ENCODE data around the gene CNTNAP3. TPM values are rescaled to one million over a fixed set of nuclear protein-coding genes. Genes with fewer than 3 reads are reported as not detected.
A peak's percentile ranks its signal among the peaks of the same experiment; 100 is the strongest.
"Not testable (repeated sequence)": the region's sequence is repeated elsewhere in the genome, so short reads cannot be mapped to it uniquely, and the experiment has no call there.

The CNTNAP3 gene
- total RNA-seq (2013): 0.06 TPM
- polyA plus RNA-seq: under 1 TPM in 1 of 3 donors, not detected in 2; 0.03 TPM
- not detected in 2 replicates for polyA minus RNA-seq
- 0 to 3.6 (median 0.10) reads per million in 11 experiments for total RNA-seq

DNA sequence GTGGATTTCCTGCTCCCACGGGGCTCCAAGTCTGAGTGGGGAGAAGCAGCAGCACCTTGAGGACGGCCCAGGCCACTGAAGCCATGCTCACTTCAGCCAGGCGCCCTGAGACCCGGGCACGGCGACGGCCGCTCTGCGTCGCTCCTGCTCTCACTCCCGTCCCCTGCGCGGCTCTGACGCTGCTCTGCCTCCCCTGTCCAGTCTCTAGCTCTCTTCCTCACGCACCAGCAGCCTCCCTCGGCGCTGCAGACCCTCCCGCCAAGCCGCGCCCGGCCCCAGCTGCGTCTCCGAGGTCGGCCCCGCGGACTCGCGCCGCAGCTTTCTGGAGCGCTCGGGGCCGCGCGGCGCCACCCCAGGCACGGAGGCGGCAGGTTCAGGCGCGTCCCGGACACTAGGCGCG, at the start of gene CNTNAP3:
Gene CNTNAP3, minus strand, starts transcription at position 188 of the 400 bp plus-strand sequence. Its CDS starts 103 bp downstream, at position 85.
- WGBS (ENCODE audit: insufficient coverage): no CpG with 5 or more reads among the region's 42 CpGs
- H3K4me1 Mint-ChIP-seq: not testable (repeated sequence)

DNA sequence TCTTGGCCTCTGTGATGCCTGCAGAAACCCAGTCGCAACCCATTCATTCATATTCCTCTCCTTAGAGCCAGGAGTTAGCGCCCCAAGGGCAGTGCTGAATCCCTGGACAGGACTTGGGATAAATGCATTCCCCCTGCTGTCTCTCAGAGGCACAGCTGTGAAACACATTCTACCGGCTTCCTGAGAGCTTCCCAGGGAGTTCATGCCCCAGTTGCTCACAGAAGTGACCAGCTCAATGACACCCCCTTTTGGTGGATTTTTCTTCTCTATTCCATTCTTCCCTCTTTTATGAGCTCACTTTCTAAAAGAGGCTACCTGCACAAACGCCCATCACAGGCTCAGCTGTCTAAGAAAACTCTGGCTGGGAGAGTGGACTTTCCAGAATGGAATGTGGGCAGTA, 8.0 kb downstream of the CNTNAP3 start:
- H4K20me1 ChIP-seq (ENCODE audit: insufficient read depth, low read length); DNase-seq; H3K4me3 Mint-ChIP-seq; H3K27ac ChIP-seq (ENCODE audit: low read depth in 1 of 2, low read length in 2 of 2); H3K4me2 ChIP-seq (replicated peaks; ENCODE audit: extremely low read depth, low read length, poor library complexity, severe bottlenecking); H3K4me1 ChIP-seq (ENCODE audit: control insufficient read depth in 1 of 2, insufficient read depth in 2 of 2, low read length in 2 of 2); H3K36me3 Mint-ChIP-seq; H3K4me1 Mint-ChIP-seq; H3K9me3 Mint-ChIP-seq; H3K79me2 ChIP-seq (ENCODE audit: insufficient read depth, low read length); H3K4me3 ChIP-seq (replicated peaks in 1 of 3; ENCODE audit: low read depth in 2 of 3, low read length in 3 of 3); H3K9me3 ChIP-seq (replicated peaks in 1 of 2; ENCODE audit: control insufficient read depth in 1 of 2, insufficient read depth in 1 of 2, low read length in 2 of 2); H3K27me3 ChIP-seq (ENCODE audit: control insufficient read depth in 2 of 2, insufficient read depth in 2 of 2, low read length in 2 of 2); intact Hi-C loops (cut with micrococcal nuclease); H2AFZ ChIP-seq (ENCODE audit: insufficient read depth, low read depth, low read length, poor library complexity, severe bottlenecking); H3K36me3 ChIP-seq (replicated peaks in 1 of 2; ENCODE audit: control insufficient read depth in 1 of 2, insufficient read depth in 2 of 2, low read length in 2 of 2); H3K27ac Mint-ChIP-seq; H3K27me3 Mint-ChIP-seq (ENCODE audit: low read depth in 3 of 3); H3K9ac ChIP-seq (ENCODE audit: insufficient read depth, low read length, poor library complexity, severe bottlenecking): not testable (repeated sequence)
- no CpG with 5 or more reads among the region's 4 CpGs for WGBS (ENCODE audit: insufficient coverage)

More for the DNA sequence above, at the start of gene CNTNAP3:
- H3K27ac ChIP-seq (ENCODE audit: low read depth in 1 of 2, low read length in 2 of 2); H3K4me1 ChIP-seq (ENCODE audit: control insufficient read depth in 1 of 2, insufficient read depth in 2 of 2, low read length in 2 of 2); H2AFZ ChIP-seq (ENCODE audit: insufficient read depth, low read depth, low read length, poor library complexity, severe bottlenecking); H3K36me3 ChIP-seq (replicated peaks in 1 of 2; ENCODE audit: control insufficient read depth in 1 of 2, insufficient read depth in 2 of 2, low read length in 2 of 2); H3K9me3 Mint-ChIP-seq; H3K27me3 Mint-ChIP-seq (ENCODE audit: low read depth in 3 of 3); H3K27ac Mint-ChIP-seq; H3K9ac ChIP-seq (ENCODE audit: insufficient read depth, low read length, poor library complexity, severe bottlenecking); intact Hi-C loops (cut with micrococcal nuclease); H3K79me2 ChIP-seq (ENCODE audit: insufficient read depth, low read length); H4K20me1 ChIP-seq (ENCODE audit: insufficient read depth, low read length); H3K9me3 ChIP-seq (replicated peaks in 1 of 2; ENCODE audit: control insufficient read depth in 1 of 2, insufficient read depth in 1 of 2, low read length in 2 of 2); H3K4me3 ChIP-seq (replicated peaks in 1 of 3; ENCODE audit: low read depth in 2 of 3, low read length in 3 of 3); H3K36me3 Mint-ChIP-seq; H3K27me3 ChIP-seq (ENCODE audit: control insufficient read depth in 2 of 2, insufficient read depth in 2 of 2, low read length in 2 of 2); DNase-seq; H3K4me2 ChIP-seq (replicated peaks; ENCODE audit: extremely low read depth, low read length, poor library complexity, severe bottlenecking): not testable (repeated sequence)
- peak within 1 kb of the TSS in 1 of 2 donors; percentile 31 for H3K4me3 Mint-ChIP-seq

GRCh38 chr9:39242513-39242912, 45.5 kb downstream of the CNTNAP3 start:
- H3K9ac ChIP-seq (ENCODE audit: insufficient read depth, low read length, poor library complexity, severe bottlenecking); H3K9me3 ChIP-seq (replicated peaks in 1 of 2; ENCODE audit: control insufficient read depth in 1 of 2, insufficient read depth in 1 of 2, low read length in 2 of 2); H3K9me3 Mint-ChIP-seq; H2AFZ ChIP-seq (ENCODE audit: insufficient read depth, low read depth, low read length, poor library complexity, severe bottlenecking); H3K36me3 Mint-ChIP-seq; H3K27me3 Mint-ChIP-seq (ENCODE audit: low read depth in 3 of 3); H3K27ac Mint-ChIP-seq; H3K79me2 ChIP-seq (ENCODE audit: insufficient read depth, low read length); DNase-seq; H3K4me3 ChIP-seq (replicated peaks in 1 of 3; ENCODE audit: low read depth in 2 of 3, low read length in 3 of 3); H3K4me3 Mint-ChIP-seq; H3K27ac ChIP-seq (ENCODE audit: low read depth in 1 of 2, low read length in 2 of 2); intact Hi-C loops (cut with micrococcal nuclease); H3K27me3 ChIP-seq (ENCODE audit: control insufficient read depth in 2 of 2, insufficient read depth in 2 of 2, low read length in 2 of 2); H3K4me1 ChIP-seq (ENCODE audit: control insufficient read depth in 1 of 2, insufficient read depth in 2 of 2, low read length in 2 of 2); H4K20me1 ChIP-seq (ENCODE audit: insufficient read depth, low read length); H3K4me1 Mint-ChIP-seq; H3K4me2 ChIP-seq (replicated peaks; ENCODE audit: extremely low read depth, low read length, poor library complexity, severe bottlenecking); H3K36me3 ChIP-seq (replicated peaks in 1 of 2; ENCODE audit: control insufficient read depth in 1 of 2, insufficient read depth in 2 of 2, low read length in 2 of 2): not testable (repeated sequence)
- no CpG with 5 or more reads among the region's 4 CpGs for WGBS (ENCODE audit: insufficient coverage)

DNA sequence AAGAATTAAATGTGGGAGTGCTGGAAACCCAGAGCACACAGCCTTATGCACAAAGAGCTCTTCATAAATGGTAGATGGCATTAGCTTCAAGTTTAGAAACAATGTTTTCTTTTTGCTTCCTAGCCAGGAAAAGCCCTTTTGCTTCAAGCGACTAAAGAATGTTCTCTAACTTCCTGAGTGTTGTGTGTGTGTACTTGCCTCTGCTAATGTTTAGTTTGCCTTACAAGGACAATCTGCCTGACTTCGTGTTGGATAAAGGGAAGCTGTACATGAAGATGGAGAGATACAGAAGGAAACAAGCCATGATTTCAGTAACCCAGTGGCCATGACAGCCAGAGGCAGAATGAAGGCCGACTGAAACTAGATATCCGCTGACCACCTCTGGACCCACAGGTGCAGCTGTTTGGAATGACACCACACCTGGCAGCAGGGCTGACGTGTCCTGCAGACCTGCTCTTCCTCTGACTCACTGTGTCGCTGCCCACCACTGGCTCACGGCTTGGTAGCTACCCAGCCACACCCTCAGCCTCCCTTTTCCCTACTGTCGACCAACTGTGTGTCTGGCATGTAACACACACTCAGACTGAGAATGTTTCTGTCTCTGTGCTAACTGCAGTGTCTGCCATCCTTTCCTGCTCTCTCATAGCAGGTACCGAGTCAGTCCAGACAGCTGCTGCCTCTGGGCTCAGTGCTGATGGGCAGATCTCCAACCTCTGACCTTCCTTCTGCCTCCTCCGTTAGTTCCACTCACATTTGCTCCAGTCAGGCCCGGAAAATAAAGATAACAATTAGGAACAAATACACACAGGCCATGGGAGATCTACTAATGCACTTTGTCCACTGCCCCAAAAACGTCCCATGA, 55.6 kb downstream of the CNTNAP3 start:
- H3K4me3 ChIP-seq (replicated peaks in 1 of 3; ENCODE audit: low read depth in 2 of 3, low read length in 3 of 3); H3K9ac ChIP-seq (ENCODE audit: insufficient read depth, low read length, poor library complexity, severe bottlenecking); H2AFZ ChIP-seq (ENCODE audit: insufficient read depth, low read depth, low read length, poor library complexity, severe bottlenecking); H3K36me3 ChIP-seq (replicated peaks in 1 of 2; ENCODE audit: control insufficient read depth in 1 of 2, insufficient read depth in 2 of 2, low read length in 2 of 2); H3K27me3 ChIP-seq (ENCODE audit: control insufficient read depth in 2 of 2, insufficient read depth in 2 of 2, low read length in 2 of 2); H3K4me1 Mint-ChIP-seq; H3K9me3 Mint-ChIP-seq; H4K20me1 ChIP-seq (ENCODE audit: insufficient read depth, low read length); H3K79me2 ChIP-seq (ENCODE audit: insufficient read depth, low read length); H3K4me2 ChIP-seq (replicated peaks; ENCODE audit: extremely low read depth, low read length, poor library complexity, severe bottlenecking); intact Hi-C loops (cut with micrococcal nuclease); H3K9me3 ChIP-seq (replicated peaks in 1 of 2; ENCODE audit: control insufficient read depth in 1 of 2, insufficient read depth in 1 of 2, low read length in 2 of 2); H3K4me3 Mint-ChIP-seq; DNase-seq; H3K36me3 Mint-ChIP-seq; H3K4me1 ChIP-seq (ENCODE audit: control insufficient read depth in 1 of 2, insufficient read depth in 2 of 2, low read length in 2 of 2); H3K27me3 Mint-ChIP-seq (ENCODE audit: low read depth in 3 of 3); H3K27ac ChIP-seq (ENCODE audit: low read depth in 1 of 2, low read length in 2 of 2); H3K27ac Mint-ChIP-seq: not testable (repeated sequence)
- no CpG with 5 or more reads among the region's 12 CpGs for WGBS (ENCODE audit: insufficient coverage)

All from CD14-positive monocyte (primary cell).